Gastroesophageal sphincter (tissue), 3 donors: ENCODE measurements around the gene SMYD2.

ENCODE experiments used
- EP300 ChIP-seq: sonication (generic); formaldehyde crosslinking; IDR thresholded peaks from one replicate; pipeline ENCODE4 v1.6.1; 2017; ENCODE audit warnings: antibody characterized with exemption, mild to moderate bottlenecking
- POLR2A ChIP-seq, 2 donors: fragments of 450-650 bp; IDR thresholded peaks; one replicate each; pipeline ENCODE4 v1.6.1; 2017; ENCODE audit warnings: antibody characterized with exemption in 2 of 2, mild to moderate bottlenecking in 2 of 2, moderate library complexity in 1 of 2
- POLR2AphosphoS5 ChIP-seq: sonication (generic); formaldehyde crosslinking; IDR thresholded peaks from one replicate; pipeline ENCODE4 v1.6.1; 2017; ENCODE audit warnings: antibody characterized with exemption
- TF ChIP-seq, protein P1 (sequence below), 4 experiments: fragments of 200-600 bp in 2 of 4; fragments of 450-650 bp in 2 of 4; sonication (generic) in 1 of 4; IDR thresholded peaks; one replicate each; pipeline ENCODE4 v1.5.1; 2017 to 2019; ENCODE audit warnings: antibody characterized with exemption in 4 of 4, mild to moderate bottlenecking in 2 of 4, moderate library complexity in 2 of 4

GRCh38 chr1:214247501-214248041 is 33.4 kb upstream of the SMYD2 start:
- TF ChIP-seq, protein P1, sequence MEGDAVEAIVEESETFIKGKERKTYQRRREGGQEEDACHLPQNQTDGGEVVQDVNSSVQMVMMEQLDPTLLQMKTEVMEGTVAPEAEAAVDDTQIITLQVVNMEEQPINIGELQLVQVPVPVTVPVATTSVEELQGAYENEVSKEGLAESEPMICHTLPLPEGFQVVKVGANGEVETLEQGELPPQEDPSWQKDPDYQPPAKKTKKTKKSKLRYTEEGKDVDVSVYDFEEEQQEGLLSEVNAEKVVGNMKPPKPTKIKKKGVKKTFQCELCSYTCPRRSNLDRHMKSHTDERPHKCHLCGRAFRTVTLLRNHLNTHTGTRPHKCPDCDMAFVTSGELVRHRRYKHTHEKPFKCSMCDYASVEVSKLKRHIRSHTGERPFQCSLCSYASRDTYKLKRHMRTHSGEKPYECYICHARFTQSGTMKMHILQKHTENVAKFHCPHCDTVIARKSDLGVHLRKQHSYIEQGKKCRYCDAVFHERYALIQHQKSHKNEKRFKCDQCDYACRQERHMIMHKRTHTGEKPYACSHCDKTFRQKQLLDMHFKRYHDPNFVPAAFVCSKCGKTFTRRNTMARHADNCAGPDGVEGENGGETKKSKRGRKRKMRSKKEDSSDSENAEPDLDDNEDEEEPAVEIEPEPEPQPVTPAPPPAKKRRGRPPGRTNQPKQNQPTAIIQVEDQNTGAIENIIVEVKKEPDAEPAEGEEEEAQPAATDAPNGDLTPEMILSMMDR (IDR thresholded peaks at IDR 0.05): no peak
- TF ChIP-seq POLR2A (IDR thresholded peaks at IDR 0.05): no peak
- no peak for TF ChIP-seq EP300
- no peak for TF ChIP-seq POLR2AphosphoS5
